LNCaP clone FGC (cell line): ENCODE measurements around the gene DCLRE1C.

Experiments used
- DNase-seq: peaks from one replicate; pipeline ENCODE4 v3.0.0-alpha.2; 2011; ENCODE audit warnings: low read depth
- H3K4me3 ChIP-seq: 2 replicates; pipeline ENCODE4 v1.5.1; 2011; ENCODE audit warnings: mild to moderate bottlenecking, low read depth, low read length, control low read depth
- TF ChIP-seq, protein P1 (sequence below): IDR thresholded peaks from 2 replicates; pipeline ENCODE4 v1.5.1; 2012; ENCODE audit warnings: mild to moderate bottlenecking; ENCODE audit not compliant: control insufficient read depth, insufficient read depth; ENCODE audit errors: extremely low read depth

DCLRE1C gene

DNA sequence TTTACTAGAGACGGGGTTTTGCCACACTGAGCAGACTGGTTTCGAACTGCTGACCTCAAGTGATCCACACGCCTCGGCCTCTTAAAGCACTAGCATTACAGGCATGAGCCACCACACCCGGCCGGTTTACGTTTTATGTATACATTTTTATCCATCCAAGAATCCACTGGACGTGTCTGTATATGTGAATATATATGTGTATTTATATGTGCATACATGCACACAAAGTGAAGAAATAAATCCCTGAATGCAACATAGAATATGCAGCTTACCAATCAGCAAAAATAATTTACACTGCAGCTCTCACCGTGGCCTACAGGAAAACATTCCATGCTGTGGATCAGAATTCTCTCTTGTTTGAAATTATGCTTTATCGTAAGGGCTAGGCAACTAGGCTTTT, 23.3 kb downstream of the DCLRE1C start:
- DNase-seq = no peak
- TF ChIP-seq, protein P1, sequence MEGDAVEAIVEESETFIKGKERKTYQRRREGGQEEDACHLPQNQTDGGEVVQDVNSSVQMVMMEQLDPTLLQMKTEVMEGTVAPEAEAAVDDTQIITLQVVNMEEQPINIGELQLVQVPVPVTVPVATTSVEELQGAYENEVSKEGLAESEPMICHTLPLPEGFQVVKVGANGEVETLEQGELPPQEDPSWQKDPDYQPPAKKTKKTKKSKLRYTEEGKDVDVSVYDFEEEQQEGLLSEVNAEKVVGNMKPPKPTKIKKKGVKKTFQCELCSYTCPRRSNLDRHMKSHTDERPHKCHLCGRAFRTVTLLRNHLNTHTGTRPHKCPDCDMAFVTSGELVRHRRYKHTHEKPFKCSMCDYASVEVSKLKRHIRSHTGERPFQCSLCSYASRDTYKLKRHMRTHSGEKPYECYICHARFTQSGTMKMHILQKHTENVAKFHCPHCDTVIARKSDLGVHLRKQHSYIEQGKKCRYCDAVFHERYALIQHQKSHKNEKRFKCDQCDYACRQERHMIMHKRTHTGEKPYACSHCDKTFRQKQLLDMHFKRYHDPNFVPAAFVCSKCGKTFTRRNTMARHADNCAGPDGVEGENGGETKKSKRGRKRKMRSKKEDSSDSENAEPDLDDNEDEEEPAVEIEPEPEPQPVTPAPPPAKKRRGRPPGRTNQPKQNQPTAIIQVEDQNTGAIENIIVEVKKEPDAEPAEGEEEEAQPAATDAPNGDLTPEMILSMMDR = no peak
- H3K4me3 ChIP-seq = no peak overlapping the region

GRCh38 chr10:14926722-14927416, 27.0 kb downstream of the DCLRE1C start:
- H3K4me3 ChIP-seq = no peak overlapping the region
- TF ChIP-seq, protein P1 = no peak
- no peak for DNase-seq

- DNase-seq = no peak
- TF ChIP-seq, protein P1 = no peak
- no peak overlapping the region for H3K4me3 ChIP-seq
Observed at GRCh38 chr10:14926061-14926470, 27.8 kb downstream of the DCLRE1C start.

DNA sequence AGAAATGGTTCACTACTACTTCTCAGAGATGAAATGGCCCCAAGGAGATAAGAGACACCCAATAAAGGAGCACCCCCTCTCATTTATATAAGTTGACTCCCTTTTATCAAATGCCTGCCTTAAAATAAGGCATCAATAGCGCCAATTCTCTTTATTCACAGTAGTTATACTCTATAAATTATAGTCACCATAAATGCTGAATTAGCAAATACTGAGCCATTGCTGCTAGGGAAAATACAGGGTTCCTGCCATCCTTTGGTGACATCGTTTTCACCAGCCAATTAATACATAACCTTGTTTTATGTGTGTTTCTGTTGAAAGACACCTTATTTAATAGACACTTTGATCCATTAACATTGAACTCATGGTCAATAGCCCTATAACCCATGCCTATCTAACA, 28.6 kb downstream of the DCLRE1C start:
- TF ChIP-seq, protein P1 = no peak
- no peak for DNase-seq

GRCh38 chr10:14924013-14924412, 29.9 kb downstream of the DCLRE1C start:
- H3K4me3 ChIP-seq = no peak overlapping the region
- DNase-seq = no peak
- TF ChIP-seq, protein P1 = no peak

More for the DNA sequence above, 28.6 kb downstream of the DCLRE1C start:
- H3K4me3 ChIP-seq = no peak overlapping the region

GRCh38 chr10:14918964-14919363, 34.9 kb downstream of the DCLRE1C start:
- no peak overlapping the region for H3K4me3 ChIP-seq
- TF ChIP-seq, protein P1 = no peak
- no peak for DNase-seq

GRCh38 chr10:14917827-14918226, 36.1 kb downstream of the DCLRE1C start:
- DNase-seq = no peak
- TF ChIP-seq, protein P1 = no peak

More at GRCh38 chr10:14917827-14918226, 36.1 kb downstream of the DCLRE1C start:
- no peak overlapping the region for H3K4me3 ChIP-seq
